HL-60 (cell line): ENCODE results near the gene THAP7.
A peak's percentile ranks its signal among the peaks of the same experiment; 100 is the strongest.

Source experiments
- DNase-seq, 2 experiments: peaks; one replicate each; pipeline ENCODE4 v3.0.0-alpha.2; 2010 to 2020; ENCODE audit warnings: low read depth in 1 of 2, low spot score in 1 of 2
- H3K27ac ChIP-seq: fragments of 250-450 bp; sonication (Bioruptor Pico); replicated peaks from 2 replicates; pipeline ENCODE4 v1.5.1; 2020; ENCODE audit warnings: mild to moderate bottlenecking, moderate library complexity
- H3K27me3 ChIP-seq: fragments of 250-450 bp; sonication (Bioruptor Pico); 2 replicates; pipeline ENCODE4 v1.5.1; 2021; ENCODE audit warnings: mild to moderate bottlenecking, moderate library complexity; ENCODE audit not compliant: insufficient read depth, poor library complexity, severe bottlenecking
- H3K4me3 ChIP-seq: replicated peaks from 2 replicates; pipeline ENCODE4 v1.5.1; 2011; ENCODE audit warnings: mild to moderate bottlenecking, control low read depth, low read length; ENCODE audit not compliant: insufficient read depth
- GABPA ChIP-seq: IDR thresholded peaks from 2 replicates; pipeline ENCODE4 v1.6.1; 2012; ENCODE audit warnings: low read depth
- POLR2AphosphoS5 ChIP-seq: IDR thresholded peaks from 2 replicates; pipeline ENCODE4 v1.6.1; 2012; ENCODE audit warnings: low read depth
- SPI1 ChIP-seq: IDR thresholded peaks from 2 replicates; pipeline ENCODE4 v1.6.1; 2012; ENCODE audit warnings: low read depth, mild to moderate bottlenecking, borderline replicate concordance
- TF ChIP-seq, protein P1 (sequence below): IDR thresholded peaks from 2 replicates; pipeline ENCODE4 v1.6.1; 2012; ENCODE audit warnings: low read depth; ENCODE audit not compliant: insufficient replicate concordance
- TF ChIP-seq, protein P2 (sequence below): IDR thresholded peaks from one replicate; pipeline ENCODE4 v1.5.1; 2011; ENCODE audit warnings: low read length, control low read depth, inconsistent platforms; ENCODE audit not compliant: insufficient read depth

Gene THAP7

DNA sequence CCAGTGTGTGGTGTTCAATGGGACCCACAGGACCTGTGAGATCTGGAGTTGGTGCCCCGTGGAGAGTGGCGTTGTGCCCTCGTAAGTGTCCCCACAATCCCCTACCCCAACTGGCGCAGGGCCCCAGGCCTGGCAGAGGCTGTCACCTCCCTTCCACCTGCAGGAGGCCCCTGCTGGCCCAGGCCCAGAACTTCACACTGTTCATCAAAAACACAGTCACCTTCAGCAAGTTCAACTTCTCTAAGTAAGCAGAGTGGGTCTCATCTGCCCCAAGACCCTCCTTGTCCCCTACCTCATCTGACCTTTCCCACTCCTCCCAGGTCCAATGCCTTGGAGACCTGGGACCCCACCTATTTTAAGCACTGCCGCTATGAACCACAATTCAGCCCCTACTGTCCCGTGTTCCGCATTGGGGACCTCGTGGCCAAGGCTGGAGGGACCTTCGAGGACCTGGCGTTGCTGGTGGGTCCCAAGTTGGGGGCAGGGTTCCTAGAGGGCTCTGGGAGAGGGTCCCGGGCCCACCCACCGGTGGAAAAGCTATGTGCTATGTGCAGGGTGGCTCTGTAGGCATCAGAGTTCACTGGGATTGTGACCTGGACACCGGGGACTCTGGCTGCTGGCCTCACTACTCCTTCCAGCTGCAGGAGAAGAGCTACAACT is 21.2 kb upstream of the THAP7 start:
- H3K4me3 ChIP-seq = no peak overlapping the region
- no peak for TF ChIP-seq GABPA
- no peak for TF ChIP-seq POLR2AphosphoS5
- TF ChIP-seq, protein P1, sequence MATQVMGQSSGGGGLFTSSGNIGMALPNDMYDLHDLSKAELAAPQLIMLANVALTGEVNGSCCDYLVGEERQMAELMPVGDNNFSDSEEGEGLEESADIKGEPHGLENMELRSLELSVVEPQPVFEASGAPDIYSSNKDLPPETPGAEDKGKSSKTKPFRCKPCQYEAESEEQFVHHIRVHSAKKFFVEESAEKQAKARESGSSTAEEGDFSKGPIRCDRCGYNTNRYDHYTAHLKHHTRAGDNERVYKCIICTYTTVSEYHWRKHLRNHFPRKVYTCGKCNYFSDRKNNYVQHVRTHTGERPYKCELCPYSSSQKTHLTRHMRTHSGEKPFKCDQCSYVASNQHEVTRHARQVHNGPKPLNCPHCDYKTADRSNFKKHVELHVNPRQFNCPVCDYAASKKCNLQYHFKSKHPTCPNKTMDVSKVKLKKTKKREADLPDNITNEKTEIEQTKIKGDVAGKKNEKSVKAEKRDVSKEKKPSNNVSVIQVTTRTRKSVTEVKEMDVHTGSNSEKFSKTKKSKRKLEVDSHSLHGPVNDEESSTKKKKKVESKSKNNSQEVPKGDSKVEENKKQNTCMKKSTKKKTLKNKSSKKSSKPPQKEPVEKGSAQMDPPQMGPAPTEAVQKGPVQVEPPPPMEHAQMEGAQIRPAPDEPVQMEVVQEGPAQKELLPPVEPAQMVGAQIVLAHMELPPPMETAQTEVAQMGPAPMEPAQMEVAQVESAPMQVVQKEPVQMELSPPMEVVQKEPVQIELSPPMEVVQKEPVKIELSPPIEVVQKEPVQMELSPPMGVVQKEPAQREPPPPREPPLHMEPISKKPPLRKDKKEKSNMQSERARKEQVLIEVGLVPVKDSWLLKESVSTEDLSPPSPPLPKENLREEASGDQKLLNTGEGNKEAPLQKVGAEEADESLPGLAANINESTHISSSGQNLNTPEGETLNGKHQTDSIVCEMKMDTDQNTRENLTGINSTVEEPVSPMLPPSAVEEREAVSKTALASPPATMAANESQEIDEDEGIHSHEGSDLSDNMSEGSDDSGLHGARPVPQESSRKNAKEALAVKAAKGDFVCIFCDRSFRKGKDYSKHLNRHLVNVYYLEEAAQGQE = no peak
- TF ChIP-seq, protein P2, sequence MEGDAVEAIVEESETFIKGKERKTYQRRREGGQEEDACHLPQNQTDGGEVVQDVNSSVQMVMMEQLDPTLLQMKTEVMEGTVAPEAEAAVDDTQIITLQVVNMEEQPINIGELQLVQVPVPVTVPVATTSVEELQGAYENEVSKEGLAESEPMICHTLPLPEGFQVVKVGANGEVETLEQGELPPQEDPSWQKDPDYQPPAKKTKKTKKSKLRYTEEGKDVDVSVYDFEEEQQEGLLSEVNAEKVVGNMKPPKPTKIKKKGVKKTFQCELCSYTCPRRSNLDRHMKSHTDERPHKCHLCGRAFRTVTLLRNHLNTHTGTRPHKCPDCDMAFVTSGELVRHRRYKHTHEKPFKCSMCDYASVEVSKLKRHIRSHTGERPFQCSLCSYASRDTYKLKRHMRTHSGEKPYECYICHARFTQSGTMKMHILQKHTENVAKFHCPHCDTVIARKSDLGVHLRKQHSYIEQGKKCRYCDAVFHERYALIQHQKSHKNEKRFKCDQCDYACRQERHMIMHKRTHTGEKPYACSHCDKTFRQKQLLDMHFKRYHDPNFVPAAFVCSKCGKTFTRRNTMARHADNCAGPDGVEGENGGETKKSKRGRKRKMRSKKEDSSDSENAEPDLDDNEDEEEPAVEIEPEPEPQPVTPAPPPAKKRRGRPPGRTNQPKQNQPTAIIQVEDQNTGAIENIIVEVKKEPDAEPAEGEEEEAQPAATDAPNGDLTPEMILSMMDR = peak; percentile 9
- TF ChIP-seq SPI1 = no peak
- DNase-seq = no peak
- no peak overlapping the region for H3K27ac ChIP-seq
- H3K27me3 ChIP-seq = peaks cover 2% of the 10 kb centered on the region

DNA sequence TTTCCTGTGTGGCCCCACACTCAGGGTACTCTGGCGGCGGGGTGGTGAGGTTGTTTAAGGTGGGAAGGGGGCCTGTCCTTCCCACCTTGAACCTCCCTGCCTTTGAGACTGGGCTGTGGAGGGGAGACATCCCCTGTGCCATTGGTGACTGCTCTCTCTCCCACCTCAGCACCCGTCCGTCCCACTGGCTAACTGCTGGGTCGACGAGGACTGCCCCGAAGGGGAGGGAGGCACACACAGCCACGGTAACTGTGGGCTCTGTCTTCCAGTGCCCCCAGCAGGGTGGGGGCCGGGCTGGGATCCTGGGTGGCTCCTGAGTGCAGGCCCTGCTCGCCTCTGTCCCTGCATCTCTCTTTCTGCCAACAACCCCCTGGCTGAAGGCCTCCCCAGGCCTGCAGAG is 20.6 kb upstream of the THAP7 start:
- Histone ChIP-seq H3K27ac (no peak overlapping the region), H3K27me3 (peaks cover 2% of the 10 kb centered on the region), H3K4me3 (no peak overlapping the region)
- TF ChIP-seq GABPA (no peak), POLR2AphosphoS5 (no peak), SPI1 (no peak)
- TF ChIP-seq, protein P1 = no peak
- TF ChIP-seq, protein P2 = no peak
- DNase-seq = no peak

DNA sequence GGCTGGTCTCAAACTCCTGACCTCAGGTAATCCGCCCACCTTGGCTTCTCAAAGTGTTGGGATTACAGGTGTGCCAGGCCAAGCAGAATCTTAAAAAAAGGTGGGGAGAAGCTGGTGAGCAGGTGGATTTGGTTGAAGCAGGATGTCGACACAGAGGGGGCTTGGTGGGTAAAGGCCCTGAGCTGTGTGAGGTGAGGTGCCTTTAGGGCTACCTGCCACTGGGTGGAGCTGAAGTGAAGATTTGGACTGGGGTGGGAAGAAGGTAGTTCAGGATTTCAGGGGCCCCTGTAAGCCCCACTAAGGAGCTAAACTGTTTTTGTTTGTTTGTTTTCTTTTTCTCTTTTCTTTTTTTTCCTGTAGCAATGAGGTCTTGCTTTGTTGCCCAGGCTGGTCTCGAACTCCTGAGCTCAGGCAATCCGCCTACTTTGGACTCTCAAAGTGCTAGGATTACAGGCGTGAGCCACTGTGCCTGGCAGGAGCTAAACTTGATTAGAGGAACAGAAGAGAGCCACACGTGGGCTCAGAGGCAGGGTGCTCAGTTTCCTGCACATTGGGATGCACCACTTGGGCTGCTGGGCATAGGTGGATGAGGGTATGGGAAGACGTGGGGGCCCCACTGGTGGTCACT is 19.0 kb upstream of the THAP7 start:
- peak in 1 of 2 experiments; percentile 16 for DNase-seq
- no peak for TF ChIP-seq POLR2AphosphoS5
- TF ChIP-seq, protein P2 = peak; percentile 31
- Histone ChIP-seq H3K27me3 (peaks cover 2% of the 10 kb centered on the region), H3K27ac (no peak overlapping the region), H3K4me3 (no peak overlapping the region)

DNA sequence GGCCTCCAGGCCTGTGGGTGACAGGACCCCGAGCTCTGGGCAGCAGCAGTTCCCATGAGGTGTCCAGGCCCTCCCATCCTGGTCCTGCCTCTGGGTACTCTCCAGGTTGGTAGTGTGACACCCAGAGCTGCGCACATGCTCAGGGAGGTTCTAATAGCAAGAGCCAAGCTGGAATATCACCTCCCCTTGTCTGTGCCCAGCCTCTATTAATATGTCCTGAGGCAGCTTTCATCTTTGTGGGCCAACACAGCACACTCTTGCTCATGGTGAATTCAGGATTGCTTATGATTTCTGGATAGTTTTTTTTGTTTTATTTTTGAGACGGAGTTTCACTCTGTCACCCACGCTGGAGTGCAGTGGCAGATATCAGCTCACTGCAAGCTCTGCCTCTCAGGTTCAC is 16.4 kb upstream of the THAP7 start:
- no peak for DNase-seq
- H3K27me3 ChIP-seq = peaks cover 23% of the 10 kb centered on the region
- TF ChIP-seq, protein P2 = no peak
- TF ChIP-seq SPI1 (no peak), POLR2AphosphoS5 (no peak), GABPA (no peak)
- TF ChIP-seq, protein P1 = no peak
- no peak overlapping the region for H3K4me3 ChIP-seq
- no peak overlapping the region for H3K27ac ChIP-seq
